ENCODE results near the gene FCHO1.
A peak's percentile ranks its signal among the peaks of the same experiment; 100 is the strongest.

The FCHO1 gene

GRCh38 chr19:17733127-17733526, 18.1 kb upstream of the FCHO1 start:
- DNase-seq (ENCODE audit: low spot score), result no peak

GRCh38 chr19:17734146-17734545, 17.1 kb upstream of the FCHO1 start:
- DNase-seq (ENCODE audit: low spot score), result no peak

- no peak for DNase-seq (ENCODE audit: low spot score)
These were observed 15.9 kb upstream of the FCHO1 start for GRCh38 chr19:17735410-17735809.

- no peak for DNase-seq (ENCODE audit: low spot score)
These were observed 13.6 kb upstream of the FCHO1 start for GRCh38 chr19:17737690-17738153.

- DNase-seq (ENCODE audit: low spot score), result no peak
These were observed 12.0 kb upstream of the FCHO1 start for GRCh38 chr19:17739121-17739875.

GRCh38 chr19:17741456-17741855, 9.8 kb upstream of the FCHO1 start:
- DNase-seq (ENCODE audit: low spot score), result no peak

- DNase-seq (ENCODE audit: low spot score), result peak; percentile 56
These were observed 7.2 kb upstream of the FCHO1 start for GRCh38 chr19:17743874-17744580.

GRCh38 chr19:17747205-17748098, 3.8 kb upstream of the FCHO1 start:
- peak; percentile 96 for DNase-seq (ENCODE audit: low spot score)

- DNase-seq (ENCODE audit: low spot score), result no peak
These were observed 2.2 kb upstream of the FCHO1 start for GRCh38 chr19:17748884-17749638.

- no peak for DNase-seq (ENCODE audit: low spot score)
These were observed 1.4 kb upstream of the FCHO1 start for GRCh38 chr19:17749912-17750317.

GRCh38 chr19:17751912-17752273, 616 bp downstream of the FCHO1 start:
- no peak for DNase-seq (ENCODE audit: low spot score)

- DNase-seq (ENCODE audit: low spot score), result no peak
These were observed 1.8 kb downstream of the FCHO1 start for GRCh38 chr19:17752865-17753639.

- DNase-seq (ENCODE audit: low spot score), result no peak
These were observed 2.7 kb downstream of the FCHO1 start for GRCh38 chr19:17753976-17754375.

- no peak for DNase-seq (ENCODE audit: low spot score)
These were observed 3.6 kb downstream of the FCHO1 start for GRCh38 chr19:17754634-17755442.

- no peak for DNase-seq (ENCODE audit: low spot score)
These were observed 4.2 kb downstream of the FCHO1 start for GRCh38 chr19:17755443-17755890.

GRCh38 chr19:17755977-17756670, 4.8 kb downstream of the FCHO1 start:
- DNase-seq (ENCODE audit: low spot score), result no peak

- no peak for DNase-seq (ENCODE audit: low spot score)
These were observed 5.8 kb downstream of the FCHO1 start for GRCh38 chr19:17757125-17757524.

- no peak for DNase-seq (ENCODE audit: low spot score)
These were observed 7.2 kb downstream of the FCHO1 start for GRCh38 chr19:17758515-17758914.

GRCh38 chr19:17761148-17761547, 9.9 kb downstream of the FCHO1 start:
- DNase-seq (ENCODE audit: low spot score), result no peak

All from kidney capillary endothelial cell (primary cell).